GM21786 (cell line): ENCODE data around the gene ASTN2.

Source experiments
- ATAC-seq: cut with Tn5 transposase; IDR thresholded peaks from one replicate; pipeline ENCODE4 v1.9.1; 2021; ENCODE audit not compliant: unreplicated experiment

The ASTN2 gene

GRCh38 chr9:116379821-116380220 is 1035.0 kb downstream of the ASTN2 start:
- no peak for ATAC-seq

DNA sequence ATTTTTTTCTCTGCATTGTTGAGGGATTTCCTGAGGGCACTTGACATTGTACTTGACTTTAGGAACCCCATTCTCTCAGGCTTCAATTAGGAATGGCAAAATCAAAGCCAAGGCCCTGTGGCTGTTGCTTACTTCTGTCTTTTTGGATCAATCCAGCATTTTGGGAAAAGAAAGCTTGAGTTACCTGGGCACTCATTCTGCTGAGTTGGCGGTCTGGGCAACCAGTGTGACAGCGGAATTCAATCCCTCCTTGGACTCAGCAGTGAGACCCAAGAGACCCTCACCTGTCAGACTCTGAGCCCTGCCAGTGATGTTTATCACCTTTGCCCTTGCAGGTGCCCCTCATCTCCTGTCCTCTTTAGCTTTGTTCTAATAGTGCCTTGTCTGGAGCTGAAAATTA is 1036.0 kb downstream of the ASTN2 start:
- no peak for ATAC-seq

GRCh38 chr9:116377179-116377798 is 1037.6 kb downstream of the ASTN2 start:
- no peak for ATAC-seq
